ENCODE data around the gene PAX8. TPM values are rescaled to one million over a fixed set of nuclear protein-coding genes. Genes with fewer than 3 reads are reported as not detected.

PAX8 gene
- total RNA-seq, 4 donors from 2014 or later, result 2.8 to 23.9 (median 6.0) TPM

- H3K4me3 ChIP-seq, result no peak overlapping the region
- peak; percentile 58 to 68 for DNase-seq
- intact Hi-C loops (cut with DNase I; ENCODE audit: low total_unique reads), result no loop called here
- no peaks in the 10 kb centered on the region for H3K4me1 ChIP-seq
- H3K9me3 ChIP-seq, result no peaks in the 10 kb centered on the region
- no peaks in the 10 kb centered on the region for H3K27me3 ChIP-seq
- no peaks in the 10 kb centered on the region for H3K36me3 ChIP-seq
- no peak for TF ChIP-seq POLR2A (IDR thresholded peaks at IDR 0.05)
- TF ChIP-seq, protein P1, sequence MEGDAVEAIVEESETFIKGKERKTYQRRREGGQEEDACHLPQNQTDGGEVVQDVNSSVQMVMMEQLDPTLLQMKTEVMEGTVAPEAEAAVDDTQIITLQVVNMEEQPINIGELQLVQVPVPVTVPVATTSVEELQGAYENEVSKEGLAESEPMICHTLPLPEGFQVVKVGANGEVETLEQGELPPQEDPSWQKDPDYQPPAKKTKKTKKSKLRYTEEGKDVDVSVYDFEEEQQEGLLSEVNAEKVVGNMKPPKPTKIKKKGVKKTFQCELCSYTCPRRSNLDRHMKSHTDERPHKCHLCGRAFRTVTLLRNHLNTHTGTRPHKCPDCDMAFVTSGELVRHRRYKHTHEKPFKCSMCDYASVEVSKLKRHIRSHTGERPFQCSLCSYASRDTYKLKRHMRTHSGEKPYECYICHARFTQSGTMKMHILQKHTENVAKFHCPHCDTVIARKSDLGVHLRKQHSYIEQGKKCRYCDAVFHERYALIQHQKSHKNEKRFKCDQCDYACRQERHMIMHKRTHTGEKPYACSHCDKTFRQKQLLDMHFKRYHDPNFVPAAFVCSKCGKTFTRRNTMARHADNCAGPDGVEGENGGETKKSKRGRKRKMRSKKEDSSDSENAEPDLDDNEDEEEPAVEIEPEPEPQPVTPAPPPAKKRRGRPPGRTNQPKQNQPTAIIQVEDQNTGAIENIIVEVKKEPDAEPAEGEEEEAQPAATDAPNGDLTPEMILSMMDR (IDR thresholded peaks at IDR 0.05), result no peak
- peak overlapping the region; percentile 49 to 65 for H3K27ac ChIP-seq
Measured at GRCh38 chr2:113283704-113284284, 5.1 kb upstream of the PAX8 start.

DNA sequence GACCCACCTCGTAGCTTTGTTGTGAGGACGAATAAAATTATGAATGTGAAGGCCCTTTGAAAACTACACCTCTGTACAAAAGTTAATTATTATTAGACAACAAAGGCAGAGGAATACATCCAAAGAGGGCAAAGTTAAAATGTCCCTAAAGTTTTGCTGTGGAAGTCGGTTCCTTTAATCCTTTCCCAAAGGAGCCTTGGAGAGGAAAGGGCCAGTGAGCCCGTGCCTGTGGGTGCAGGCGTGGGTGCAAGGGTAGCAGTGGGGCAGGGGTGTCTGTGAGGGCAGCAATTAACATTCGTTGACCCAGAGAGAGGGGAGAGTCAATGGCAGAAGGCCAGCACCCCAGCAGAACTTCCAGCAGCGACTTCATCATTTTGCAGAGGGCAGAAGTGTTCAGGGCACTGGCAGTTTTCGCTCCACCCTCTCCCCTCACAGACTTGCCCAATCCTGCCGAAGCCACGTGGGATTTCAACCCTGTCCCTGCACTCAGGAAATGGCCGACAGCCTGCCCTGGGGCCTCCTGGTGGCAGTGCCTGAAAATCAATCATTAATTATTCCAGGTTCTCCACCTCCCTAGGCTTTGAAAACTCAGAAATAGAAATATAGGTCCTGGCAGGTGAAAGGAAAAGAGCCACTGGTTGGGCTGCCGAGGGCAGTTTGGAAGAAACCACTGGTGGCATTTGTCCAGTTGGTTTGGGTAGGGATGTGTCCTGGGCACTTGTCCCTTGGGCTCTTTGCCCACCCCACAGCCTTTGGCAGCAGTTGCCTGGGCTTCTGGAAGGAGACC lies 4.2 kb upstream of the PAX8 start:
- H3K27ac ChIP-seq, result peak overlapping the region in 1 of 2 donors; percentile 65
- no peaks in the 10 kb centered on the region for H3K36me3 ChIP-seq
- peak in 1 of 2 donors; percentile 18 for DNase-seq
- intact Hi-C loops (cut with DNase I; ENCODE audit: low total_unique reads), result no loop called here
- no peak overlapping the region for H3K4me3 ChIP-seq
- H3K9me3 ChIP-seq, result no peaks in the 10 kb centered on the region
- no peaks in the 10 kb centered on the region for H3K4me1 ChIP-seq
- TF ChIP-seq, protein P1 (IDR thresholded peaks at IDR 0.05), result peak in 1 of 4 experiments; percentile 12
- TF ChIP-seq POLR2A (IDR thresholded peaks at IDR 0.05), result no peak
- no peaks in the 10 kb centered on the region for H3K27me3 ChIP-seq

DNA sequence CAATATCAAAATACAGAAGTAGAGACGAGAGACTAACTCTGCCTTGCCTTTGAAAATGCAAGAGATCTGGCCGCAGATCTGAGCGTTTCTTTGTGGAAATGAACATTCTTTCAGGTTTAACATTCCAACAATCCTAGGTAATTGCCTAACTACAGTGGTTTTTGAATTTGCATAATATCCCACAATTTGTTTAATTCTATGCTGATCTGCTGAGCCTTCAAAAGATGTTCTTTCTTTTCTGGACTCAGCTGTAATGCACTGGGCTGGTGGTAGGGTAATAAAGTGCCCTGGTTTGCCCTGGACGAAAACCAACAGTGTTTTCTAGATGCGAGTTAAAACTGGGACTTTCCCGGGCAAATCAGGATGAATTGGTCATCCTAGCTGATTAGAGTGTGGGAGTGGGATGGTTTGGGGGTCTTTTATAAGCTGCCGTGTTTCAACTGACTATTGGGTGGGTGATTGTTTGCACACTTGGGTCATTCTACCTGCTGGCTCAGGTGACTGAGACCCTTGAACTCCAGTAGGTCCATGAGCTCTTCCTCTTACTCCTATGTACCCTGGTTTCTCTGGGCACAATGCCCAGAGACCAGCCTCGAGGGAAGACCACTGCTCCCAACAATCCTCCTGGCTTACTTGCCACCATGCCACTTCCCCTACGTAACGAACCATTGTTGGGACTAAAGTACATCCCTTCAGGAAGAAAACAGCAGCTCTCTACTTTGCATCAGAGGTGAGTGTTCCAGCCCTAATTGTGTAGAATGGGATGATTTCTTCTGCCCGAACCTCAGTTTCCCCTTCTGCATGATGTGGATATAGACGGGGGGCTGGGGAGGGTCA lies 3.4 kb upstream of the PAX8 start:
- Histone ChIP-seq H3K27ac (no peak overlapping the region), H3K27me3 (peaks cover under 1 to 4% of the 10 kb centered on the region in 2 donors), H3K36me3 (no peaks in the 10 kb centered on the region), H3K9me3 (no peaks in the 10 kb centered on the region), H3K4me3 (no peak overlapping the region), H3K4me1 (no peaks in the 10 kb centered on the region)
- TF ChIP-seq POLR2A (IDR thresholded peaks at IDR 0.05), result no peak
- TF ChIP-seq, protein P1 (IDR thresholded peaks at IDR 0.05), result no peak
- intact Hi-C loops (cut with DNase I; ENCODE audit: low total_unique reads), result no loop called here
- no peak for DNase-seq

GRCh38 chr2:113278073-113278741 lies 514 bp downstream of the PAX8 start:
- Histone ChIP-seq H3K27ac (no peak overlapping the region), H3K9me3 (no peaks in the 10 kb centered on the region), H3K36me3 (no peaks in the 10 kb centered on the region), H3K4me3 (no peak overlapping the region), H3K27me3 (peaks cover 12 to 39% of the 10 kb centered on the region in 2 donors), H3K4me1 (peaks cover 0 to 4% of the 10 kb centered on the region in 2 donors)
- DNase-seq, result no peak
- intact Hi-C loops (cut with DNase I; ENCODE audit: low total_unique reads), result no loop called here
- no peak for TF ChIP-seq POLR2A (IDR thresholded peaks at IDR 0.05)

GRCh38 chr2:113277474-113278072 lies 1.1 kb downstream of the PAX8 start:
- Histone ChIP-seq H3K4me1 (peaks cover 0 to 4% of the 10 kb centered on the region in 2 donors), H3K9me3 (no peaks in the 10 kb centered on the region), H3K27me3 (peaks cover 12 to 46% of the 10 kb centered on the region in 2 donors), H3K27ac (no peak overlapping the region), H3K4me3 (no peak overlapping the region), H3K36me3 (no peaks in the 10 kb centered on the region)
- DNase-seq, result no peak
- intact Hi-C loops (cut with DNase I; ENCODE audit: low total_unique reads), result no loop called here
- TF ChIP-seq, protein P1 (IDR thresholded peaks at IDR 0.05), result no peak
- no peak for TF ChIP-seq POLR2A (IDR thresholded peaks at IDR 0.05)
